GM21526 (cell line): ENCODE data around the gene PLA2G4A.

Source experiments
- ATAC-seq: cut with Tn5 transposase; IDR thresholded peaks from one replicate; pipeline ENCODE4 v1.9.1; 2021; ENCODE audit warnings: moderate library complexity; ENCODE audit not compliant: unreplicated experiment, low FRiP score

The PLA2G4A gene

GRCh38 chr1:186869526-186870228 lies 40.9 kb downstream of the PLA2G4A start:
- no peak for ATAC-seq

GRCh38 chr1:186871784-186872183 lies 43.0 kb downstream of the PLA2G4A start:
- no peak for ATAC-seq

- ATAC-seq, result no peak
Observed at GRCh38 chr1:186872291-186872690, 43.5 kb downstream of the PLA2G4A start.

GRCh38 chr1:186873687-186874086 lies 44.9 kb downstream of the PLA2G4A start:
- no peak for ATAC-seq

GRCh38 chr1:186875896-186876835 lies 47.4 kb downstream of the PLA2G4A start:
- no peak for ATAC-seq

GRCh38 chr1:186878356-186878755 lies 49.6 kb downstream of the PLA2G4A start:
- no peak for ATAC-seq

GRCh38 chr1:186880982-186881381 lies 52.2 kb downstream of the PLA2G4A start:
- ATAC-seq, result no peak

GRCh38 chr1:186882372-186883134 lies 53.8 kb downstream of the PLA2G4A start:
- ATAC-seq, result no peak

GRCh38 chr1:186884251-186884650 lies 55.5 kb downstream of the PLA2G4A start:
- no peak for ATAC-seq

- ATAC-seq, result no peak
Observed at GRCh38 chr1:186887203-186887602, 58.5 kb downstream of the PLA2G4A start.

- ATAC-seq, result no peak
Observed at GRCh38 chr1:186888367-186888766, 59.6 kb downstream of the PLA2G4A start.

GRCh38 chr1:186892936-186893335 lies 64.2 kb downstream of the PLA2G4A start:
- no peak for ATAC-seq

- no peak for ATAC-seq
Observed at GRCh38 chr1:186894415-186894814, 65.7 kb downstream of the PLA2G4A start.

GRCh38 chr1:186896211-186896610 lies 67.5 kb downstream of the PLA2G4A start:
- no peak for ATAC-seq

- ATAC-seq, result no peak
Observed at GRCh38 chr1:186897008-186897407, 68.3 kb downstream of the PLA2G4A start.

- peak; percentile 86 for ATAC-seq
Observed at GRCh38 chr1:186899577-186899976, 70.8 kb downstream of the PLA2G4A start.

- ATAC-seq, result no peak
Observed at GRCh38 chr1:186899977-186900376, 71.2 kb downstream of the PLA2G4A start.

- no peak for ATAC-seq
Observed at GRCh38 chr1:186900539-186901237, 71.9 kb downstream of the PLA2G4A start.

GRCh38 chr1:186901631-186902030 lies 72.9 kb downstream of the PLA2G4A start:
- ATAC-seq, result no peak

GRCh38 chr1:186903374-186904136 lies 74.8 kb downstream of the PLA2G4A start:
- no peak for ATAC-seq
